ENCODE results near the gene WIPI1.

GRCh38 chr17:68400404-68400735 lies 56.9 kb downstream of the WIPI1 start:
- TF ChIP-seq CTCF (IDR thresholded peaks at IDR 0.05; ENCODE audit: low read length) (no peak), EZH2 (IDR thresholded peaks at IDR 0.05; ENCODE audit: borderline replicate concordance, low read length) (no peak)
